Endothelial cell of umbilical vein (primary cell): ENCODE results near the gene ARPC1B.

Experiments
- EZH2 ChIP-seq: IDR thresholded peaks from 2 replicates; pipeline ENCODE4 v1.6.1; 2012; ENCODE audit warnings: borderline replicate concordance, low read depth, mild to moderate bottlenecking, moderate library complexity, low read length, inconsistent platforms; ENCODE audit not compliant: severe bottlenecking
- FOS ChIP-seq: IDR thresholded peaks from 2 replicates; pipeline ENCODE4 v1.6.1; 2011; ENCODE audit warnings: mild to moderate bottlenecking, low read length, moderate library complexity, borderline replicate concordance; ENCODE audit not compliant: insufficient read depth
- POLR2A ChIP-seq: IDR thresholded peaks from 2 replicates; pipeline ENCODE4 v1.6.1; 2012; ENCODE audit warnings: low read depth, mild to moderate bottlenecking, control low read depth, low read length
- POLR2AphosphoS5 ChIP-seq: IDR thresholded peaks from 2 replicates; pipeline ENCODE4 v1.6.1; 2012; ENCODE audit warnings: low read depth, mild to moderate bottlenecking, control low read depth, low read length, moderate library complexity; ENCODE audit not compliant: insufficient read depth
- TF ChIP-seq, protein P1 (sequence below), 2 donors: IDR thresholded peaks; 1 replicate in 1 of 2; 2 replicates in 1 of 2; pipeline ENCODE4 v1.5.1; 2011; ENCODE audit warnings: low read length in 2 of 2, mild to moderate bottlenecking in 2 of 2, moderate library complexity in 2 of 2, control low read depth in 1 of 2, inconsistent platforms in 1 of 2, low read depth in 1 of 2; ENCODE audit not compliant: insufficient read depth in 1 of 2; ENCODE audit errors: extremely low read depth in 1 of 2
- TF ChIP-seq, protein P2 (sequence below): IDR thresholded peaks from 2 replicates; pipeline ENCODE4 v1.6.1; 2011; ENCODE audit not compliant: insufficient read depth, insufficient read length

DNA sequence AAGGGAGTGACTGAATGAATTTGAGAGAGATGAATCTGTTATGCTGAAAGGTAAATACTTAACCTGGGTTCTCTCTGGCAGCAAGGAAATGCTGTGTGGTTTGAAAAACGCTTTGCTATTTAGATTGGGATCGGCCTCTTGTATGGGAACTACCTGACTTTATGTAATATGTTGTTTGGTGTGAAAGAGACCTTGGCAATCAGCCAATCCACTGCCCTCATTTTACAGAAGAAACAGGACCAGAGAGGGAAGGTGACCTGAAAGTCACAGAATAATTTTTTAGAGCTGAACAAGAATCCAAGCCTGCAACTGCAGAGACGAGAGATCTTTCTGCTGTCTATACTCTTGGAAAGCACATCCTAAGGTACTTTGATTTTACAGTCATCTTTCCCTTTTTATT, 35.3 kb downstream of the ARPC1B start:
- TF ChIP-seq, protein P1, sequence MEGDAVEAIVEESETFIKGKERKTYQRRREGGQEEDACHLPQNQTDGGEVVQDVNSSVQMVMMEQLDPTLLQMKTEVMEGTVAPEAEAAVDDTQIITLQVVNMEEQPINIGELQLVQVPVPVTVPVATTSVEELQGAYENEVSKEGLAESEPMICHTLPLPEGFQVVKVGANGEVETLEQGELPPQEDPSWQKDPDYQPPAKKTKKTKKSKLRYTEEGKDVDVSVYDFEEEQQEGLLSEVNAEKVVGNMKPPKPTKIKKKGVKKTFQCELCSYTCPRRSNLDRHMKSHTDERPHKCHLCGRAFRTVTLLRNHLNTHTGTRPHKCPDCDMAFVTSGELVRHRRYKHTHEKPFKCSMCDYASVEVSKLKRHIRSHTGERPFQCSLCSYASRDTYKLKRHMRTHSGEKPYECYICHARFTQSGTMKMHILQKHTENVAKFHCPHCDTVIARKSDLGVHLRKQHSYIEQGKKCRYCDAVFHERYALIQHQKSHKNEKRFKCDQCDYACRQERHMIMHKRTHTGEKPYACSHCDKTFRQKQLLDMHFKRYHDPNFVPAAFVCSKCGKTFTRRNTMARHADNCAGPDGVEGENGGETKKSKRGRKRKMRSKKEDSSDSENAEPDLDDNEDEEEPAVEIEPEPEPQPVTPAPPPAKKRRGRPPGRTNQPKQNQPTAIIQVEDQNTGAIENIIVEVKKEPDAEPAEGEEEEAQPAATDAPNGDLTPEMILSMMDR (IDR thresholded peaks at IDR 0.05; ENCODE audit: extremely low read depth in 1 of 2, insufficient read depth in 1 of 2, low read depth in 1 of 2, low read length in 2 of 2), result no peak
- TF ChIP-seq, protein P2, sequence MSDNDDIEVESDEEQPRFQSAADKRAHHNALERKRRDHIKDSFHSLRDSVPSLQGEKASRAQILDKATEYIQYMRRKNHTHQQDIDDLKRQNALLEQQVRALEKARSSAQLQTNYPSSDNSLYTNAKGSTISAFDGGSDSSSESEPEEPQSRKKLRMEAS, result no peak
- TF ChIP-seq POLR2A (no peak), EZH2 (no peak), POLR2AphosphoS5 (no peak), FOS (no peak)
